ENCODE results near the gene KIF25.

The KIF25 gene

GRCh38 chr6:168067081-168067759 lies 69.7 kb downstream of the KIF25 start:
- no peak for TF ChIP-seq CTCF (conservative IDR thresholded peaks at IDR 0.05; ENCODE audit: low read depth, low read length)
- H3K4me3 ChIP-seq (ENCODE audit: low read depth, low read length) = no peak overlapping the region

GRCh38 chr6:168070804-168071203 lies 73.3 kb downstream of the KIF25 start:
- DNase-seq (ENCODE audit: low read depth) = no peak
- H3K4me3 ChIP-seq (ENCODE audit: low read depth, low read length) = no peak overlapping the region
- no peak for TF ChIP-seq CTCF (conservative IDR thresholded peaks at IDR 0.05; ENCODE audit: low read depth, low read length)

More at GRCh38 chr6:168067081-168067759, 69.7 kb downstream of the KIF25 start:
- DNase-seq (ENCODE audit: low read depth) = no peak

GRCh38 chr6:168071620-168072019 lies 74.1 kb downstream of the KIF25 start:
- no peak for DNase-seq (ENCODE audit: low read depth)
- TF ChIP-seq CTCF (conservative IDR thresholded peaks at IDR 0.05; ENCODE audit: low read depth, low read length) = peak; percentile 35
- no peak overlapping the region for H3K4me3 ChIP-seq (ENCODE audit: low read depth, low read length)

GRCh38 chr6:168072261-168072660 lies 74.8 kb downstream of the KIF25 start:
- DNase-seq (ENCODE audit: low read depth) = no peak
- TF ChIP-seq CTCF (conservative IDR thresholded peaks at IDR 0.05; ENCODE audit: low read depth, low read length) = no peak
- no peak overlapping the region for H3K4me3 ChIP-seq (ENCODE audit: low read depth, low read length)

- H3K4me3 ChIP-seq (ENCODE audit: low read depth, low read length) = no peak overlapping the region
- TF ChIP-seq CTCF (conservative IDR thresholded peaks at IDR 0.05; ENCODE audit: low read depth, low read length) = no peak
- no peak for DNase-seq (ENCODE audit: low read depth)
These were observed 75.3 kb downstream of the KIF25 start for GRCh38 chr6:168072730-168073129.

- DNase-seq (ENCODE audit: low read depth) = no peak
- no peak for TF ChIP-seq CTCF (conservative IDR thresholded peaks at IDR 0.05; ENCODE audit: low read depth, low read length)
- H3K4me3 ChIP-seq (ENCODE audit: low read depth, low read length) = no peak overlapping the region
These were observed 76.7 kb downstream of the KIF25 start for GRCh38 chr6:168073937-168074730.
